ENCODE results near the gene SLA2. TPM values are rescaled to one million over a fixed set of nuclear protein-coding genes. Genes with fewer than 3 reads are reported as not detected.

SLA2 gene
- total RNA-seq, 3 donors from 2014 or later, result 1.5 to 1.6 (median 1.6) TPM

GRCh38 chr20:36670665-36671357 lies 24.8 kb upstream of the SLA2 start:
- no peaks in the 10 kb centered on the region for H3K9me3 ChIP-seq
- no peak overlapping the region for H3K4me3 ChIP-seq
- DNase-seq (no peak), ATAC-seq (no peak)
- no peak for TF ChIP-seq CTCF (IDR thresholded peaks at IDR 0.05)
- intact Hi-C loops (cut with DNase I, micrococcal nuclease), result no loop called here
- no peaks in the 10 kb centered on the region for H3K36me3 ChIP-seq (ENCODE audit: low read depth)
- H3K4me1 ChIP-seq (ENCODE audit: low read depth), result no peaks in the 10 kb centered on the region

- Histone ChIP-seq H3K9me3 (no peaks in the 10 kb centered on the region), H3K4me1 (ENCODE audit: low read depth) (no peaks in the 10 kb centered on the region), H3K36me3 (ENCODE audit: low read depth) (no peaks in the 10 kb centered on the region), H3K4me3 (no peak overlapping the region)
- no peak for TF ChIP-seq CTCF (IDR thresholded peaks at IDR 0.05)
- no peak for ATAC-seq
- intact Hi-C loops (cut with DNase I, micrococcal nuclease), result no loop called here
- peak in 1 of 3 donors; percentile 16 for DNase-seq
Observed at GRCh38 chr20:36666181-36666740, 20.3 kb upstream of the SLA2 start.

GRCh38 chr20:36663031-36663430 lies 17.0 kb upstream of the SLA2 start:
- no peak for ATAC-seq
- no peaks in the 10 kb centered on the region for H3K9me3 ChIP-seq
- H3K4me3 ChIP-seq, result no peak overlapping the region
- TF ChIP-seq CTCF (IDR thresholded peaks at IDR 0.05), result no peak
- intact Hi-C loops (cut with DNase I, micrococcal nuclease), result no loop called here
- no peak for DNase-seq
- H3K36me3 ChIP-seq (ENCODE audit: low read depth), result no peaks in the 10 kb centered on the region
- H3K4me1 ChIP-seq (ENCODE audit: low read depth), result no peaks in the 10 kb centered on the region

- intact Hi-C loops (cut with DNase I, micrococcal nuclease), result no loop called here
Observed at GRCh38 chr20:36658300-36658699, 12.3 kb upstream of the SLA2 start.

GRCh38 chr20:36656733-36657132 lies 10.7 kb upstream of the SLA2 start:
- Histone ChIP-seq H3K4me3 (no peak overlapping the region), H3K9me3 (no peaks in the 10 kb centered on the region), H3K4me1 (ENCODE audit: low read depth) (no peaks in the 10 kb centered on the region), H3K36me3 (ENCODE audit: low read depth) (no peaks in the 10 kb centered on the region)
- ATAC-seq, result no peak
- no peak for DNase-seq
- intact Hi-C loops (cut with DNase I, micrococcal nuclease), result no loop called here
- no peak for TF ChIP-seq CTCF (IDR thresholded peaks at IDR 0.05)

More at GRCh38 chr20:36658300-36658699, 12.3 kb upstream of the SLA2 start:
- no peaks in the 10 kb centered on the region for H3K36me3 ChIP-seq (ENCODE audit: low read depth)
- H3K4me1 ChIP-seq (ENCODE audit: low read depth), result no peaks in the 10 kb centered on the region
- DNase-seq (no peak), ATAC-seq (no peak)
- no peaks in the 10 kb centered on the region for H3K9me3 ChIP-seq
- TF ChIP-seq CTCF (IDR thresholded peaks at IDR 0.05), result no peak
- no peak overlapping the region for H3K4me3 ChIP-seq

All from mucosa of descending colon (tissue), 3 donors.